ENCODE data around the gene CAMTA1. TPM values are rescaled to one million over a fixed set of nuclear protein-coding genes. Genes with fewer than 3 reads are reported as not detected.

Gene CAMTA1
- total RNA-seq, 1 donor from 2014 or later: 81.6 TPM

DNA sequence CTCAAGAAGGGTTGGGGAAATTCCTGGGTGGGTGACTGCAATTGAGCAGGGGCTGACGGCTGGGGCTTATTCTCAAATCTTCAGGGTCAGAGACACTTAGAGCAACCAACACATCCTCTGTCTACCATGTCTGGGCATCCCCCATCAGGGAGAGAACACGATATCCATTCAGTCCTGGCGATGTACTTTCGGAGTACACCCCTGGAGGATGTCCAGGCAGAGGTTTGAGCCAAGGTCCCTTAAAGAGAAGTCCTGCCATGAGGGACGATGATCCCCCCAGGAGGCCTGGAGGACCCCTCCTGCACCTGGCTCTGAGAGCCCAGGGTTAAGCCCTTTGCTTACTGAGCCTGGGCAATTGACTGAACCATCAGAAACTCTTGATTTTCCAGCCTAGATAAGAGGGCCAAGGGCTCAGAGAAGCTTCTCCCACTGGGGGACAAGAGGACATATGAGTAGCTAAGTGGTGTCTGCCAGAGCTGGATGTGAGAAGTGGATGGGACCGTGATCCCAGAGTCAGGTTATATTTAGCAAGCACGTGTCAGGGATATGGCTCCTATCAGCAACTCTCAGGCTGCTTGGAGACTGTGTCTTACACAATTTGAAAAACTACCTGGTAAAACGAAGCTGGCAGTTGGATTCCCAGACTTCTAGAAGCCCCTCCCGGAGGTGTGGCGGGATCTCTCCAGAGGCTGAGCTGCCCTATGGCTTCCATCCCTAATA lies 732.5 kb downstream of the CAMTA1 start:
- no peak overlapping the region for H3K4me3 Mint-ChIP-seq (ENCODE audit: unreplicated experiment)
- H3K27ac Mint-ChIP-seq (ENCODE audit: unreplicated experiment): no peak overlapping the region
- peaks cover 2% of the 10 kb centered on the region for H3K4me1 Mint-ChIP-seq (ENCODE audit: unreplicated experiment)
- TF ChIP-seq CTCF (IDR thresholded peaks at IDR 0.05): no peak
- H3K36me3 Mint-ChIP-seq (ENCODE audit: unreplicated experiment): no peaks in the 10 kb centered on the region
- DNase-seq (ENCODE audit: extremely low spot score, unreplicated experiment): no peak
- no peaks in the 10 kb centered on the region for H3K27me3 Mint-ChIP-seq (ENCODE audit: unreplicated experiment)
- no peaks in the 10 kb centered on the region for H3K9me3 Mint-ChIP-seq (ENCODE audit: unreplicated experiment)

DNA sequence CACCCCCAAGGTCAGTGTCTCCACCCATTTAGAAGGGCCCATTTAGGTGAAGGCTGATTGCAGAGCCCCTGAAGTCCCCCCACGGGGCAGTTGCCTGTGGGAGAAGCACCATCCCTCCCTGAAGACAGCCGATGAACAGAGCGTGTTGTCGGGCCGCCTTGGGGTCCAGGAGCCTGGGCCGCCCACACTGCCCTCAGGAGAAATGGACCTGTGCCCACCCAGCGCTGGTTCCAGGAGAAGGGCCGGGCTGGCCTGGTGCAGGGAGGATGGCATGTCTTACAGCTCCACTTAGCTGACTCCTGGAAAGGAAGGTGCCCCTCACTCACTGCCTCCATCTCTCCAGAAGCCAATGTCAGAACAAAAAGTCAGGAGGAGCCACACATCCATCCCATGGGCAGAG lies 733.2 kb downstream of the CAMTA1 start:
- no peak overlapping the region for H3K4me3 Mint-ChIP-seq (ENCODE audit: unreplicated experiment)
- H3K4me1 Mint-ChIP-seq (ENCODE audit: unreplicated experiment): no peaks in the 10 kb centered on the region
- no peak for TF ChIP-seq CTCF (IDR thresholded peaks at IDR 0.05)
- no peaks in the 10 kb centered on the region for H3K9me3 Mint-ChIP-seq (ENCODE audit: unreplicated experiment)
- no peak overlapping the region for H3K27ac Mint-ChIP-seq (ENCODE audit: unreplicated experiment)
- H3K36me3 Mint-ChIP-seq (ENCODE audit: unreplicated experiment): no peaks in the 10 kb centered on the region
- DNase-seq (ENCODE audit: extremely low spot score, unreplicated experiment): no peak
- no peaks in the 10 kb centered on the region for H3K27me3 Mint-ChIP-seq (ENCODE audit: unreplicated experiment)

GRCh38 chr1:7519181-7519860 lies 734.1 kb downstream of the CAMTA1 start:
- Mint-ChIP-seq H3K27ac (ENCODE audit: unreplicated experiment) (no peak overlapping the region), H3K9me3 (ENCODE audit: unreplicated experiment) (no peaks in the 10 kb centered on the region), H3K4me3 (ENCODE audit: unreplicated experiment) (no peak overlapping the region), H3K27me3 (ENCODE audit: unreplicated experiment) (no peaks in the 10 kb centered on the region), H3K4me1 (ENCODE audit: unreplicated experiment) (no peaks in the 10 kb centered on the region), H3K36me3 (ENCODE audit: unreplicated experiment) (no peaks in the 10 kb centered on the region)
- TF ChIP-seq CTCF (IDR thresholded peaks at IDR 0.05): no peak
- no peak for DNase-seq (ENCODE audit: extremely low spot score, unreplicated experiment)

- no peak for TF ChIP-seq CTCF (IDR thresholded peaks at IDR 0.05)
- DNase-seq (ENCODE audit: extremely low spot score, unreplicated experiment): no peak
- Mint-ChIP-seq H3K4me3 (ENCODE audit: unreplicated experiment) (no peak overlapping the region), H3K36me3 (ENCODE audit: unreplicated experiment) (no peaks in the 10 kb centered on the region), H3K27ac (ENCODE audit: unreplicated experiment) (no peak overlapping the region), H3K27me3 (ENCODE audit: unreplicated experiment) (no peaks in the 10 kb centered on the region), H3K4me1 (ENCODE audit: unreplicated experiment) (no peaks in the 10 kb centered on the region), H3K9me3 (ENCODE audit: unreplicated experiment) (no peaks in the 10 kb centered on the region)
Observed at GRCh38 chr1:7519861-7520395, 734.7 kb downstream of the CAMTA1 start.

GRCh38 chr1:7520496-7520895 lies 735.2 kb downstream of the CAMTA1 start:
- Mint-ChIP-seq H3K36me3 (ENCODE audit: unreplicated experiment) (no peaks in the 10 kb centered on the region), H3K27ac (ENCODE audit: unreplicated experiment) (no peak overlapping the region), H3K4me1 (ENCODE audit: unreplicated experiment) (no peaks in the 10 kb centered on the region), H3K9me3 (ENCODE audit: unreplicated experiment) (no peaks in the 10 kb centered on the region), H3K27me3 (ENCODE audit: unreplicated experiment) (no peaks in the 10 kb centered on the region), H3K4me3 (ENCODE audit: unreplicated experiment) (no peak overlapping the region)
- TF ChIP-seq CTCF (IDR thresholded peaks at IDR 0.05): no peak
- DNase-seq (ENCODE audit: extremely low spot score, unreplicated experiment): no peak
